Ectodermal cell (in vitro differentiated cells): ENCODE measurements around the gene CHCHD2.
"Not testable (repeated sequence)": the region's sequence is repeated elsewhere in the genome, so short reads cannot be mapped to it uniquely, and the experiment has no call there.

ENCODE experiments used
- H3K27ac ChIP-seq: 2 replicates; pipeline ENCODE4 v1.7.0; 2013; ENCODE audit warnings: mild to moderate bottlenecking, low read depth, low read length; ENCODE audit not compliant: insufficient read depth, poor library complexity, severe bottlenecking
- H3K27me3 ChIP-seq: 2 replicates; pipeline ENCODE4 v1.7.0; 2013; ENCODE audit warnings: mild to moderate bottlenecking, low read length; ENCODE audit not compliant: insufficient read depth, control insufficient read depth, poor library complexity, severe bottlenecking
- H3K36me3 ChIP-seq: one replicate; pipeline ENCODE4 v1.7.0; 2013; ENCODE audit warnings: low read length; ENCODE audit not compliant: control insufficient read depth, insufficient read depth
- H3K4me1 ChIP-seq: one replicate; pipeline ENCODE4 v1.7.0; 2013; ENCODE audit warnings: low read length; ENCODE audit not compliant: control insufficient read depth, insufficient read depth
- H3K4me3 ChIP-seq: 2 replicates; pipeline ENCODE4 v1.7.0; 2013; ENCODE audit warnings: low read depth, low read length, control low read depth; ENCODE audit not compliant: insufficient read depth
- H3K9me3 ChIP-seq: 2 replicates; pipeline ENCODE4 v1.7.0; 2013; ENCODE audit warnings: mild to moderate bottlenecking, low read length, moderate library complexity; ENCODE audit not compliant: control insufficient read depth
- WGBS, 2 experiments: methylation state at CpG; one replicate each; pipeline ENCODE4 v1.1.7; 2013; ENCODE audit warnings: missing lambda C conversion rate in 2 of 2; 5-methylcytosine and 5-hydroxymethylcytosine counted together

CHCHD2 gene

DNA sequence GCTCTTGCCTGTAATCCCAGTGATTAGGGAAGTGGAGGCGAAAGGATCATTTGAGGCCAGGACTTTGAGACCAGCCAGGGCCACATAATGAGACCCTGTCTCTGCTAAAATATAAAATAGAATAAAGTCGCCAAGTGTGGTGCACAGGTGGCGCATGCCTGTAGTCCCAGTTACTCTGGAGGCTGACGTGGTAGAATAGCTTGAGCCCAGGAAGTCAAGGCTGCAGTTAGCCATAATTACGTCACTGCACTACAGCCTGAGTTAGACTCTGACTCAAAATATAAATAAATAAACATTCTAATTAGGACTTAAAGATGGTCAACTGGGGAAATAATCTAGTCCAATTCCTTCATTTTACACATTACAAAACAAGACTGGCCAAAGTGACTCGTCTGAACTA lies 768 bp downstream of the CHCHD2 start:
- WGBS, 2 experiments, result 43 to 45% methylated on average over 6 of the region's 6 CpGs
- H3K4me1 ChIP-seq, result no peaks in the 10 kb centered on the region
- peaks cover 7% of the 10 kb centered on the region for H3K36me3 ChIP-seq
- peak overlapping the region; percentile 65 for H3K4me3 ChIP-seq
- H3K9me3 ChIP-seq, result peaks cover under 1% of the 10 kb centered on the region
- H3K27ac ChIP-seq, result no peak overlapping the region
- H3K27me3 ChIP-seq, result no peaks in the 10 kb centered on the region

DNA sequence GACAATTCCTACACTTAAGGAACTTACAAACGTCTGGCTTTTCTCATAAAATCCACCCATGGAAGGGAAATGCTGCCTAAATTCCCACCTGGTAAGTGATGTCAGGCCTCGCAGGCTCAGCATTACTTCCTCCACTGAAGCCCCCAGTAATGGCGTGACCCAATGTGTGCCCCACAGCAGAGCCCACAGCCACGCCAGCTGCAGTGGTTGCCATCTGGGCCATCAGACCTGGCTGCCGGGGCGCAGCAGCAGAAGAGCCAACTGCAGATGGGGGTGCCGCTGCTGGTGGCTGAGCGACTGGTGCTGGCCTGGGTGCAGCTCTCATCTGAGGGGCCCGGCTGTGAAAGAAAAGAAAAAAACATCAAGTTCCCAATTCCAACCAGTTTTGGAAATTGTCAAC lies 2.1 kb downstream of the CHCHD2 start:
- not testable (repeated sequence) for H3K9me3 ChIP-seq, H3K4me1 ChIP-seq, H3K4me3 ChIP-seq, H3K27ac ChIP-seq, H3K27me3 ChIP-seq
- H3K36me3 ChIP-seq, result peaks cover 10% of the 10 kb centered on the region
- WGBS, 2 experiments, result 93 to 97% methylated on average over 9 of the region's 9 CpGs

DNA sequence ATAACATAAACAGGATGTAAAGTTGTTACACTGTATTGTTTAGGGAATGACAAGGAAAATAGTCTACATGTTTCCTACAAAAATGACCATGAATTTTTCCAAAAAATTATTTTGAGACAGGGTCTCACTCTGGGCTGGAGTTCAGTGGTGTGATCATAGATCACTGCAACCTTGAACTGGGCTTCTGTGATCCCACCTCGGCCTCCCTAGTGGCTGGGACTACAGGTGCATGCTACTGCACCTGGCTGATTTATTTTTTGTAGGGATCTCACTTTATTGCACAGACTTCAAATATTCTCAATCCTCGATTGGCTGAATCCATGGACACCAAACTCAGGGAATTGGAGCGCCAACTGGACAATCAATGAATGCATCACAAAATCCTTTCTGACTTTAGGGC lies 6.6 kb downstream of the CHCHD2 start:
- Histone ChIP-seq H3K36me3 (peaks cover 10% of the 10 kb centered on the region), H3K9me3 (no peaks in the 10 kb centered on the region), H3K27me3 (no peaks in the 10 kb centered on the region), H3K27ac (no peak overlapping the region), H3K4me3 (no peak overlapping the region), H3K4me1 (no peaks in the 10 kb centered on the region)
- WGBS, 2 experiments, result 96 to 98% methylated on average over 3 of the region's 3 CpGs

DNA sequence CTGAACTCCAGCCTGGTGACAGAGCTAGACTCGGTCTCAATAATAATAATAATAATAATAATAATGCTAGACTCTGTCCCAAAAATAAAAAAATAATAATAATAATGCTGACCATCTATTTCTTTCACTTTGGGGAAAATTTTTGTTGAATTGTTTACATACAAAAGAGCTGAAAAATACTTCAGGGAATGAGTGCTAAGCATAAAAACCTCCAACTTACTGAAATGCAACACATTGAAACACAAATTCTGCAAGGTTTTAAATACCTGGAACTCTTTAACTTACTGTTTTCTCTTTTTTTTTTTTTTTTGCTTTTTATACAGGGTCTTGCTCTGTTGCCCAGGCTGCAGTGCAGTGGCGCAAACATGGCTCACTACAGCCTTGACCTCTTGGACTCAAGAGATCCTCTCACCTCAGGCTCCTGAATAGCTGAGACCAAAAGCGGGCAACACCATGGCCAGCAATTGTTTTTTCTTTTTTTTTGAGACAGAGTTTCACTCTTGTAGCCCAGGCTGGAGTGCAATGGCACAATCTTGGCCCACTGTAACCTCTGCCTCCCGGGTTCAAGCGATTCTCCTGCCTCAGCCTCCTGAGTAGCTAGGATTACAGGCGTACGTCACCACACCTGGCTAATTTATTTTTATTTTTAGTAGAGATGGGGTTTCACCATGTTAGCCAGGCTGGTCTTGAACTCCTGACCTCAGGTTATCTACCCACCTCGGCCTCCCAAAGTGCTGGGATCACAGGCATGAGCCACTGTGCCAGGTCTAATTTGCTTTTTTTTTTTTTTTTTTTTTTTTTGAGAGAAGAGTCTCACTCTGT lies 7.9 kb downstream of the CHCHD2 start:
- H3K4me3 ChIP-seq, H3K4me1 ChIP-seq, H3K36me3 ChIP-seq, H3K27ac ChIP-seq, H3K9me3 ChIP-seq, H3K27me3 ChIP-seq: not testable (repeated sequence)
- 93 to 95% methylated on average over 7 of the region's 8 CpGs for WGBS, 2 experiments

DNA sequence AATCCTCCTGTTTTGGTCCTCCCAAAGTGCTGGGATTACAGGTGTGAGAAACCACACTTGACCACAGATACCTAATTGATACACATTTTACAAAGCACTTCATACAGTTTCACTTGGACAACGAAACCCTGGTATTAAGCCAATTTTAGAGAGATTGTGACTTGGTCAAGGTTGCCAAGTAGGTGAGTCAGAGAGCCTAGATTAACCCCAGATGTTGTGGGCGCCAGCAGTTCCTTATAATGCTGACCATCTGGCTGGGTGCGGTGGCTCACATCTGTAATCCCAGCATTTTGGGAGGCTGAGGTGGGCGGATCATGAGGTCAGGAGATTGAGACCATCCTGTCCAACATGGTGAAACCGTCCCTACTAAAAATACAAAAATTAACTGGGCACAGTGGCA lies 8.6 kb downstream of the CHCHD2 start:
- Histone ChIP-seq H3K27ac (no peak overlapping the region), H3K27me3 (no peaks in the 10 kb centered on the region), H3K4me1 (no peaks in the 10 kb centered on the region), H3K36me3 (peaks cover 4% of the 10 kb centered on the region), H3K9me3 (no peaks in the 10 kb centered on the region), H3K4me3 (no peak overlapping the region)
- 92 to 93% methylated on average over 5 of the region's 5 CpGs for WGBS, 2 experiments

DNA sequence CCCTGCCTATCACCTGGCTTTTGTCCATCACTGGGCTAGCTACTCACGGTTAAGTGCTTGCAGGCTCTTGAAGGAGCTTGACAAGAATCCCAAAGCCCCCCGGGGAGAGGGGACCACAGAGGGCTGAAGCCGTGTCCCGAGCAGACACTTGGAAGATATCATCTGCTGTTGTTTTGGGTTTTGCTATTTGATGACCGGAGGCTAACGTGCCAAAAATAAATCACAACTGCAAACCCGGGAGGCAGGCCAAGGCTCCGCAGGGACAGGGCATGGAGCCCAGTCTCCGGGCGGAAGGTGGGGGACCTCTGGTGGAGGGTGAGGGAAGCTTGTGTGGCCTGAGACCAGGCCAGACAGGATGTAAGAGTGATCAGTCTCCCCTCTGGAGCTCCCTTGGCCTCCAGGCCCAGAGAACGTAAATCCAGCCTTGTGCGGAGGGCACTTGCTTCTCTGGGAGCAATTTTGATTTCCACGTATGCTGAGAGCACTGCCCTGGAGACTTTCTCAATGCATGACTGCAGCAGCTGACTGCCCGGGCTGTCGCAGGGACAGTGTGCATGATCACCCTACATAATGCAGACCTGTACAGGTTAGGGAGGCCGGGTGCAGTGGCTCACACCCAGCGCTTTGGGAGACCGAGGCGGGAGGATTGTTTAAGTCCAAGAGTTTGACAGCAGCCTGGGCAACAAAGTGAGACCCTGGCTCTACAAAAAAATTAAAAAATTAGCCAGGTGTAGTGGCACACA lies 13.3 kb downstream of the CHCHD2 start, which contains the start of gene PHKG1:
Gene PHKG1, minus strand, starts transcription at position 164 of the 743 bp plus-strand sequence. CDS start 4,011 bp downstream, outside the sequence.
- H3K27ac ChIP-seq, result no peak within 1 kb of the TSS
- H3K4me3 ChIP-seq, result no peak within 1 kb of the TSS
- H3K27me3 ChIP-seq, result no peaks in the 10 kb centered on the region
- 83 to 85% methylated on average over 19 of the region's 19 CpGs for WGBS, 2 experiments
- no peaks in the 10 kb centered on the region for H3K36me3 ChIP-seq
- H3K4me1 ChIP-seq, result no peaks in the 10 kb centered on the region
- H3K9me3 ChIP-seq, result no peaks in the 10 kb centered on the region

DNA sequence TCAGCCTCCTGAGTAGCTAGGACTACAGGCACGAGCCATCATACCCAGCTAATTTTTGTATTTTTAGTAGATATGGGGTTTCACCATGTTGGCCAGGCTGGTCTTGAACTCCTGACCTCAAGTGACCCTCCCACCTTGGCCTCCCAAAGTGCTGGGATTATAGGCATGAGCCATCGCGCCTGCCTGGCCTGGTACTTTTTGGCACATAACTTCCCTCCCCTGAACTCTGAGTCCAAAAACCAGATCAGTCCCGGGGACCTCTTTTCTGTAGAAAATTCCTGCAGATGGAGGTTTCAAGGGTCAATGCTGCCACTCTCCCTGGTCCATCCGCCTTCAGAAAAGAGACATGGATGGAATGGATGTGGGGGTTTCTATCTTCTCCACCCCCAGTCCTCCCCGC lies 13.9 kb downstream of the CHCHD2 start:
- H3K27ac ChIP-seq, H3K4me1 ChIP-seq, H3K4me3 ChIP-seq, H3K36me3 ChIP-seq, H3K27me3 ChIP-seq, H3K9me3 ChIP-seq: not testable (repeated sequence)
- WGBS, 2 experiments, result 88 to 94% methylated on average over 5 to 6 of the region's 6 CpGs

DNA sequence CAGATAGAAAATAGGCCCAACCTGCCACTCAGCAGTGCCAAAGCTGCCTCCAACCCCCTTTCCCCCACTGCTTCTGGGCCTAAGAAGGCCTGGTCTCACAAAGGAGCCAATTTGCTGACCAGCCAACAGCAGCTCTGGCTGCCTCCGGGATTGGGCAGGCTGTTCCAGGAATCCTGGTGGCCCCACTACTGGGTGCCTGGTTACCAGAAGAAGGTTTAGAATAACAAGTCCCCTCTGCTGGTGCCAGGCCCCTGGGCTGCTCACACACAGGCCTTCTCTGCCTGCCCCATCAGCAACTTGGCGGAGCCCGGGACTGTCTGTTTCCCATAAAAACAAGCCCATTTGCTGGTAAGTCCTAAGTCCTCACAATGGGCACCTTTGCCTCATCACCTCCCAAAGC lies 14.7 kb downstream of the CHCHD2 start:
- Histone ChIP-seq H3K4me1 (no peaks in the 10 kb centered on the region), H3K36me3 (no peaks in the 10 kb centered on the region), H3K27me3 (no peaks in the 10 kb centered on the region), H3K4me3 (no peak overlapping the region), H3K9me3 (no peaks in the 10 kb centered on the region), H3K27ac (no peak overlapping the region)
- WGBS, 2 experiments, result 80 to 97% methylated on average over 3 of the region's 3 CpGs

DNA sequence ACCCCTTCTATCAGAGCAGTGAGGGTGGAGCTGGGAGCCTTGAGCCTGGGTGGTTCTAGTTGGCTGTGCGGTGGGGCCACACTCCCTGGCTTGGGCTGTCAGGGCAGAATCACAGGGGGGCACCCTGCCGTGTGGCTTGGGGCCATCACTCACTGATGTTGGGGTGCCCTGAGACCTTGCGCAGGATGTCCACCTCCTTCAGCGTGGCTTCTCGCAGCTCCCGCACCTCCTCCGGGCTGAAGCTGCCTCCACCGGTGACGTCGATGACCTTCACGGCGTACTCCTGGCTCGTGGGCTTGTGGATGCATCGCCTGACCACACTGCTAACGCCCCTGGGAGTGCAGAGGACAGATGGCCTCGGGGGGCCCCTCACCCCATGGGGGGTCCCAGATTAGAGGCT lies 18.8 kb downstream of the CHCHD2 start:
- no peaks in the 10 kb centered on the region for H3K36me3 ChIP-seq
- H3K27me3 ChIP-seq, result no peaks in the 10 kb centered on the region
- no peaks in the 10 kb centered on the region for H3K4me1 ChIP-seq
- no peak overlapping the region for H3K27ac ChIP-seq
- H3K4me3 ChIP-seq, result no peak overlapping the region
- 94 to 95% methylated on average over 16 of the region's 16 CpGs for WGBS, 2 experiments
- no peaks in the 10 kb centered on the region for H3K9me3 ChIP-seq

DNA sequence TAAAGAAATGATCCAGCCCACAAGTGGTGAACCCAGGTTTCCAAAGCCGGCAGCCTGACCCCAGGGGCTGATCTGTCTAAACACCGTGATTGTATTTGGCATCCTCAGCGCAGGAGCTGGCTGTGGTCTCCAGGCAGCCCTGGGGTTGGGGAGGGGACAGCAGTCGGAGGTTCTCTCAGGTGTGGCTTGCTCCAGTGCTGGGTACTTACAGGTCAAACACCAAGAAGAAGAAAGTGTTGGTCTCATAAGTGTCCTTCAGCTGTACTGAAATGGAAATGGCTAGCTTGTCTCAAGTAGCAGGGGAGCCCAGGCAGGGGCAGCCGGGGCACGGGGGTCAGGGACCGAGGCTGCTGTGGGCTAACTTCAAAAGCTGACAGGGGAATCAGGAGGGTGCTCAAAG lies 19.5 kb downstream of the CHCHD2 start:
- Histone ChIP-seq H3K36me3 (no peaks in the 10 kb centered on the region), H3K4me1 (no peaks in the 10 kb centered on the region)
- WGBS, 2 experiments, result 93 to 94% methylated on average over 7 of the region's 7 CpGs

More for the DNA sequence above, 19.5 kb downstream of the CHCHD2 start:
- Histone ChIP-seq H3K27me3 (no peaks in the 10 kb centered on the region), H3K4me3 (no peak overlapping the region), H3K27ac (no peak overlapping the region), H3K9me3 (no peaks in the 10 kb centered on the region)
